CD4-positive, alpha-beta T cell treated with Interleukin-12 subunit alpha and Interleukin-12 subunit beta, for 1 hour (primary cell): Measurements from ENCODE around the gene POU6F1.
A peak's percentile ranks its signal among the peaks of the same experiment; 100 is the strongest.
"Not testable (repeated sequence)": the region's sequence is repeated elsewhere in the genome, so short reads cannot be mapped to it uniquely, and the experiment has no call there.

ENCODE experiments used
- DNase-seq: peaks from one replicate; pipeline ENCODE4 v3.0.0-alpha.2; 2020

Gene POU6F1

DNA sequence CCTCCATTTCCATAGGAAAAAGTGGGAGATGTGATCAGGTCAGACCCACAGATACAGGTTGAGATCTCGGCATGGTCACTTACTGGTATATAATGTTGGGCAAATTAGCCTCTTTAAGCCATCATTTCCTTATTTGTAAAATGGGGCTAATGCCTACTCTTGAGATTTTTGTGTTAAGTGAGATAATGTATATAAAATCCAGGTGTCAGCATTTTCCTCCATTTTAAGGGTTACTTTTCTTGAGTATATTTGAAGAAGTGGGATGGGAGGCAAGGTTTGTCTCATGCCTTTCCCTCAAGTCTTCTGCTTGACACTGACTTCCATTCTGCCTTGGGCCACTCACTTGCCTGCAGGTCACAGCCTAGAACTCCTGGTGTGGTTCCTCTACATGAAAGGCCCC, 10.1 kb upstream of the POU6F1 start:
- DNase-seq = no peak

DNA sequence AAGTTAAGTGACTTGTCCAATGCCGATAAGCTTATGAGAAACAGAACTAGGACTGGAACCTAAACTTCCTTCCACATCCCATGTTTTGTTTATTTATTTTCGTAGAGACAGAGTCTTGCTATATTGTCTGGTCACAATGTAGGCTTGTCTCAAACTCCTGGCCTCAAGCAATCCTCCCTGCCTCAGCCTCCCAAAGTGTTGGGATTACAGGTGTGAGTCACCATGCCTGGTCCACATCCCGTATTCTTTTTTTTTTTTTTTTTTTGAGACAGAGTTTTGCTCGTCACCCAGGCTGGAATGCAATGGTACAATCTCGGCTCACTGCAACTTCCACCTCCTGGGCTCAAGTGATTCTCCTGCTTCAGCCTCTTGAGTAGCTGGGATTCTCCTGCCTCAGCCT, 9.2 kb upstream of the POU6F1 start:
- not testable (repeated sequence) for DNase-seq

DNA sequence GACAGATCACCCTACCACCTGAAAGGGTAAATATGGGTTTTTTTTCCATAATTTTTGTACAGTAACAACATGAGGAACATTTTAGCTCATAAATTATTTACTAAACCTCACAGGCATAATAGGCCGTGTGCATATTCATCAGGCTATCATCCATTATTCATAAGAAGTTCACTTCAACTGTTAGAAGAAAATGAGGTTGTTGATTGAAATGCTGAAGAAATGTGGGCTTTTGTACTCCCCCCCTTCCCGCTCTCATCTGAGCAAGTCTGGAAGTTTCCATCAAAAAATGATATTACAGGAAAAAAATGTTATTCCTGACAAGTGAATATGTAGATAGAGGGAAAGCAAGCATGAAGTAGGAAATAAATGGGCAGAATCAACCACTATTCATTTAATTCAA, 7.9 kb upstream of the POU6F1 start:
- no peak for DNase-seq

DNA sequence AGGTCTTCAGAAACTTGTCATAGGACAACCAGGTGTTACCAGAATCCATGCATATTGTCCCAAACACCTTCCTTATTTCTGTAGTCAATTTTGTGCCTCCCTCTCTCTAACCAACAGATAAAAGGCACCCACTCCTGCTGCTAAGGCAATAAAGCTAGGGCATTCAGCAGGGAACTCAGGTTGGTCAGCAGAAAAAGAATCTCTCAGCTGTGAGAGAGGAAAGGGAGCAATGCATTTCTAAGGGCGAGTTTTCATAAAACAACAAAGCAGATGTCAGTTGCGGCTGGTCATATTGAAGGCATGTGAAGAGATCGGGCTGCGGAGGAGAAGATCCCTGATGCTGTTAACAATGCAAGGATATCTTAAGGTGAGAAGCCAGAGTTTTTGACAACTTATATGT, 7.4 kb upstream of the POU6F1 start:
- DNase-seq = no peak

DNA sequence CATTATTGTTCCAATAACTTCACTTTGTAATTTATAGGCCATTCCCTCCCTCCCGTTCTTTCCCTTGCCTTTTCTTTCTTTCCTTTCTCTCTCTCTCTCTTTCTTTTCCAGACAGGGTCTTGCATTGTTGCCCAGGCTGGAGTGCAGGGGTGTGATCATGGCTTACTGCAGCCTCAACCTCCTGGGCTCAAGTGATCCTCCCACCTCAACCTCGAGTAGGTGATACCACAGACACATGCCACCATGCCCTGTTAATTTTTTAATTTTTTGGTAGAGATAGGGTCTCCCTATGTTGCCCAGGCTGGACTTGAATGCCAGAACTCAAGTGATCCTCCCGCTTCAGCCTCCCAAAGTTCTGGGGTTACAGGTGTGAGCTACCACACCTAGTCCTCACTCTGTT, 6.8 kb upstream of the POU6F1 start:
- DNase-seq = no peak

DNA sequence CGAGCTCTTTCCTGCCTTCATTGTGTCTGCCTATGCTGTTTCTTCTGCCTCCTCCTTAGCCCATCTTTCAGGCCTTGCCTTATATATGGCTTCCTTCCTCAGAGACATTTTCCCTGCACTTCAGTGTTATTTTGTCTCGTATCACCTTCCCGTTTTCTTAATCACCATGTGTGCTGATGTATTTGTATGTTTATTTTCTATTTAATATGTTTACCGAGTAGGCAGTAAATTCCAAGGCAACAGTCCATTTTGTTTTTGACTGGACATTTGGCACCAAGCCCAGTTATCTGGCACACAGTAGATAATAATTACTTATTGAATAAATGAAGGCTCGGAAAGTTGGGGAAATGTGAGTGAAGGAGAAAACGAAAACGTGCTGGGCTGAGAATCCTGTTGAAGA, 4.6 kb upstream of the POU6F1 start:
- no peak for DNase-seq

DNA sequence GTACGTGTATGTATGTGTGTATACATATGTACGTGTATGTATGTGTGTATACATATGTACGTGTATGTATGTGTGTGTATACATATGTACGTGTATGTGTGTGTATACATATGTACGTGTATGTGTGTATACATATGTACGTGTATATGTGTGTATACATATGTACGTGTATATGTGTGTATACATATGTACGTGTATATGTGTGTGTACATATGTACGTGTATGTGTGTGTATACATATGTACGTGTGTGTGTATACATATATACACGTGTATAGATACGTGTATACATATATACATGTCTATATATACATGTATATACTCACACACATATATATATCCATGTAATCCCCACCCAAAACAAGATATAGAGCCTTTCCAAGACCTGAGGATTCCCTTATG, 2.0 kb upstream of the POU6F1 start:
- DNase-seq = not testable (repeated sequence)

DNA sequence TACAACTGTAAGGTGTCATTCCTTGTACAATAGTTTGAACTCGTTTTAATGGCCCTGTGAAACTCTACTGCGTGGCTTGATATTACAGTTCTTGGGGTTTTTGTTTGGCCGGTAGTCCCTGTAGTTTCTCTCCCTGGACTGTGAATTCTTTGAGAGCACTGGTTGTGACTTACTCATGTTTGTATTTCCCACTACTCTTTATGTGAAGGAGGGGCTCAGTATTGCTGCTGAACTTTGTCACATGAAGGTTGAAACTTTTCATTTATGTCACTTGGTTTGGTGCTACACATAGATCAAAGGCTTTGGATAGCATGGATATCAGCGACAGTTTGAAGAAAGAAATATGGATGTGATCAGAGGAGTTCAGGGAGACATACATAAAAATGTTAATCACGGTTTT, 1.5 kb upstream of the POU6F1 start:
- DNase-seq = no peak

DNA sequence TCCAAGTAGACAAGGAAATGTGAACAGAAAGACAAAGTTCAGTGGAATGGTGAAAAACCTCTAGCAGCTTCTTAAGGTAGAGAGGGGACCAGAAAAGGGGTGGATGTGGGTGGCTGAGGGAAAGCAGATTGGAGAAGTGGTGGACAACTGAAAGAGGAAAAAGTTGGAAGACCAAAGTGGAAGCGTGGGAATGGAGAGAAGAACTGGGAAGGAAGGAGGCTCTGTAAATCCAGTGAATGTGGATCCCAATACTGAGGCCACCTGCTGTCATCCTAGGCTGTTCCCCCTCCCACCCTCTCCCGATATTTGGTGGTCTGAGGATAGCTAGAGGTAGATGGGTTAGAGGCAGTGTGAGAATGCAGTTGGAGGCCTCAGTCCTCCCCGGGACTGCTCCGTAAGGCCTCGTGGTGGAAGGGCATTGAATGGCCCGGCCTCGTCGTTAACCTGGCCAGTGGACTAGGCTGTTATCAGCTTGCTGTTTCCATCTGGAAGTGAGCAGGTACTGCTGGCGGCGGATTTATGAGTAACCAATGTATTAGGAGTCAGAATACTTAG, 822 bp upstream of the POU6F1 start:
- no peak for DNase-seq

DNA sequence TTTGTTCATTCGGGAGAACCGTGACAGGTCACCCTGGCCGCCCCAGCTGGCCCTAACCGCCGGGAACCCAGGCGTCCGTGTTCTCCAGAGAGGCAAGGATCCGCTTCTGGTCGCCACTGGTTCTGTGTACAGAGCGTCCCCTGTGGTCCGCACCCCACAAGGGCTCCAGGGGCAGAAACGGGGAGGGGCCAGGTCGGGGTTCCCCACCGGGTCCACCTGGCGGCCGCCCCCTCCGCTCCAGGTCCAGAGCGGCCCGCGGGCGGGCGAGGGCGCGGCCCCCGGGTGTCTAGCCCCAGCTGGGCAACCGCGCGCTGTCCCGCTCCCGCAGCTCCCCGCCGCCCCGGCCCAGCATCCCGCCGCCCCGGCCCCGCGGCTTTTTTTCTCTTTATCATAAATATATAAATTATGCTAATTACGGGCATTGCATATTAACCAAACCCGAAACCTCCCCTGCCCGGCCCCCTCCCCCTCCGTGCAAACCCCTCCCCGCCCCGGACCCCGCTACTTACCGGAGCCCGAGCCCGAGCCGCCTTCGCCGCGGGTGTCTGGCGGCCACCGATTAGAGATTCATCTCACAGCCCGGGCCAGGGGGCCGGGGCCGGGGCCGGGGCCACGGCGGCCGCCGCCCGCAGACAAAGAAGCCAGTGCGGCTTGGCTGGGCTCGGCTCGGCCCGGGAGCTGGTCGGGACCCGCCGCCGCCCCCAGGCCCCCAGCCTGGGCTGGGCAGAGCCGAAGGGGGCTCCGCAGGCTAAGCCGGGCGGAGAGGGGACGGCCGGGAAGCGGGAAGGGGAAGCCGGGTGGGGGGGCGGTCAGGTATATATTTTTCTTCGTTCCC, 512 bp downstream of the POU6F1 start:
- peak; percentile 68 for DNase-seq

DNA sequence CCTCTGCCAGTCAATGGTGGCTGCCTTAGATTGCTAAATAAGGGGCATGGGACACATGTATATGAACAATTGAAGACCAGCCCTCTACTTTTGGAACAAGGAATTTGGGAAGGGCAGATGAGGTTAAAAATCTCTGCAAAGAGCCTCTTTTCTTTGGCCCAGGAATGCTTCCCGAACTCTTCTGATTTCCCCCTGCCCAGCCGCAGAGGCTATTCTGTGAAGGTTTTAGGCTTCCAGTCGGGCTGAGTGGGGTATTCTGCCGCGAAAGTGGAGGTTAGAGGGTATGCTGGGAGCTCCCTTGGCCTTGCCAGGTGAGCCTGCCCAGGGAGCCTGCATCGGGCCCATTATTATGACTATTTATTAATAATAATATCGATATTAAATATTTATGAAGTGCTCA, 1.2 kb downstream of the POU6F1 start:
- DNase-seq = no peak

DNA sequence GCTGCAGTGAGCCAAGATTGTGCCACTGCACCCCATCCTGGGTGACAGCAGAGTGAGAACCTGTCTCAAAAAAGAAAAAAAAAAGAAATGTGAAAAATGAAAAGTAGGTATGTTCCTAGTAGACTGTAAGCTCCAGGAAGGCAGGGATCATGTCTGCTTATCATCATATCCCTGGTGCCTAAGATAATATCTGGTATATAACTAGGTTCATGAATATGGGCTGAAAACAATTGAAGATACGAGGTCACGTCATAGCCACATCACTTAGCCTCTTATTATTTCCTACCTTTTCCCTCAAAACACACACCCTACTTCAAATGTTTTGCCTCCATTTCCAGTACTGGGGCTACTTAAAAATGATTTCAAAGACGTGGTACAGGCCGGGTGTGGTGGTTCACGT, 3.0 kb downstream of the POU6F1 start:
- no peak for DNase-seq

DNA sequence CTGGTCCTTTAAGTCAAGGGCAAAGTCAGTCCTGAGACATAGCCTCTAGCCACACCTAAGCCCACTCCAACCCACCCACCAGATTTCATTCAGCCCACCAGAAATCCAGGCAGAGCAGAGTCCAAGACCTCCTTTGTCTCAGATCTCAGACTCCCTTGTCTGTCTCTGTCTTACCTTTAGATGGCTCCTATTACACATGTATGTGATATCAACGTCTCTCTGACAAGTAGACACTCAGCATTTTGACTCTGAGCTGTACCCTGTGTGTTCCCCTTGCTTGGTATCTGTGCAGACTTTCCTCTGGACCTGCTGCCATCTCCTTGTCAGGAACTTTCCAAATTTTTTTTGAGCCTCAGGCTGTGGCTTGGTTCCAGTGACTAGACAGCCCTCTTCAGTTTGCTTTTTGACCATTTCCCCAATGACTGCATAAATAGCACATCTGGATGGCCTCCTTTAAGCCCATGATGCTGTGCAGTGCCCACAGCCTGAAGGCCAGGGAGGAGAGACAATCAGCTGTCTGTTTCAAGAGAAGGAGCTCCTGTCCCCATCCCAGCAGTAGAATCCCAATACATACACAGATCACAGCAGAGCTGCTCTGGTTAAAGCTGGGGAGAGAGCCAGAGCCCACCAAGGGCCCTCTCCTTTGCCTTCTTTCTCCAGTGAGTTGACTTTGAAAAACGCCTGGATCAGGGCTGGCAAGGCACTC, 7.0 kb downstream of the POU6F1 start:
- DNase-seq = no peak

DNA sequence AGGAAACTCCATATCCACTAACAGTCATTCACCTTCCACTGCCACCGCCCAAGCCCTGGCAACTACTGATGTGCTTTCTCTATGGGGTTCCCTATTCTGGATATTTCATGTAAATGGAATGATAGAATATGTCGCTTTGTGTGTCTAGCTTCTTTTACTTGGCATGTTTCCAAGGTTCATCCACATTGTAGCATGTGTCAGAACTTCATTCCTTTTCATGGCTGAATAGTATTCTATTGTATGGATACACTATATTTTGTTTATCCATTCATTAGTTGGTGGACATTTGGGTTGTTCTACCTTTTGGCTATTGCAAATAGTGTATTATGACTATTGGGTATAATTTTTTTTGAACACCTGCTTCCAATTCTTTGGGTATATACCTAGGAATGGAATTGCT, 8.6 kb downstream of the POU6F1 start:
- no peak for DNase-seq

DNA sequence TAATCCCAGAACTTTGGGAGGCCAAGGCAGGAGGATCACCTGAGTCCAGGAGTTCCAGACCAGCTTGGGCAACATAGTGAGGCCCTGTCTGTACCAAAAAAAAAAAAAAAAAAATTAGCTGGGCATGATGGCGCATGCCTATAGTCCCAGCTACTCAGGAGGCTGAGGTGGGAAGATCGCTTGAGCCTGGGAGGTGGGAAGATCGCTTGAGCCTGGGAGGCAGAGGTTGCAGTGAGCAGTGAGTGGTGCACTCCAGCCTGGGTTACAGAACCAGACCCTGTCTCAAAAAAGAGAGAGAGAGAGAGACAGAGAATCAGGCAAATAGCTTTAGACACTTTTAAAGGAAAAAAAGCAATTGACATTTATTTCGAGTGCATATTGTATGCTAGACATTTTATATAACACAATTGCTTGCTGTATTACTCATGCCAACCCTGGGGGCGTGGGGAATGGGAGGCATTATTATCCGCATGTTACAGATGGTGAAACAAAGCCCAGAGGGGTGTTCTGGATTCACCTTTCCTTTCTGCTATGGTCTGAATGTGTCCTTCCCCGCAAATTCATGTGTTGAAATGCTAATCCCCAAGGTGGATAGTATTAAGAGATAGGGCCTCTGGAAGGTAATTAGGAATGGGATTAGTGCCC, 9.7 kb downstream of the POU6F1 start:
- no peak for DNase-seq

DNA sequence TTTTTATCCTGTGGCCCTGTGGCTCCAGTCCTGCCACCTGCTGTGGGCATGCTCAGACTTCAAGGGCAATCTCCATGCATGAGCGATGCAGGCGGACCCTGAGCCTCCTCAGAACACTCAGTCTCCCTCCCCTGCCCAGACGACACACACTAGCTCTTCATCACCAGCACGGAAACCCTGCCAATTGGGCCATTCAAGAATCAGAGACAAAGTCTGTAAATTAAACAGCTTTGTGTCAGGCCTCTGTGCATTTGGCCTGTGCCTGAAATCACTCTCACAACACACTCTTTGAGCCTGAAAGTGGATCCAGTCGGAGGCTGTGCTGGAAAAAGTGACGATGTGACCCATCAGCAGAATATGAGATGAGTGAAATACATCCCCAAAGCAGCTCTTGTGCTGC, 12.5 kb downstream of the POU6F1 start:
- no peak for DNase-seq

DNA sequence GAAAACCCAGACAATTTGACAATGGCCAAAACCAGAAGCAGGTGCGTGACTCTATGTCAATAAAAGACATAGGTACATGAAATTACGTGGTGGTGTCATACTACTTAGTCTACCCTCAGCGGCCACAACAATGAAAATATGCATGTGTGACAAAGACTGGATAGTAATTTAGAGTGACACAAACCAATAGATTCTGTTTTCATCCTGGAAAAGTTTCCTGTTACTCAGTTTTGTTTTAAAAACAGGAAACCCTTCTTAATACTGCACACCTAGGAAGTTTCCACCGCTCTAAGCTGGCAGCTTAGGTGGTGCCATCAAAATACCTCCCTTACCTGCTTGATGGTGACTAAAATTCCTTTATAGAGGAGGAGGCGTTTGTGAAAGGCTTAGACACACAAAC, 15.1 kb downstream of the POU6F1 start:
- DNase-seq = no peak

DNA sequence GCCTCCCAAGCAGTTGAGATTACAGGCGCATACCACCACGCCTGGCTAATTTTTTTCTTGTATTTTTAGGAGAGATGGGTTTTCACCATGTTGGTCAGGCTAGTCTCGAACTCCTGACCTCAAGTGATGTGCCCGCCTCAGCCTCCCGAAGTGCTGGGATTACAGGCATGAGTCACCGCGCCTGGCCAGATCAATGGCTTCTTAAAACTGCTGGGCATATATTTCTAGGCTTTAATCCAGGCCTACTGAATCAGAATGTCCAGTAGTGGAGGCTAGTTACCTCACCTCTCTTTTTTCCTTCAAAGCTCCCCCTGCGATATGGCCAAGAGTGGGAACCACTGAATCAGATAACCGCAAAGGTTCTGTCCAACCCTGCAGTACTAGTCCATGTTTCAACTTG, 17.1 kb downstream of the POU6F1 start:
- no peak for DNase-seq

DNA sequence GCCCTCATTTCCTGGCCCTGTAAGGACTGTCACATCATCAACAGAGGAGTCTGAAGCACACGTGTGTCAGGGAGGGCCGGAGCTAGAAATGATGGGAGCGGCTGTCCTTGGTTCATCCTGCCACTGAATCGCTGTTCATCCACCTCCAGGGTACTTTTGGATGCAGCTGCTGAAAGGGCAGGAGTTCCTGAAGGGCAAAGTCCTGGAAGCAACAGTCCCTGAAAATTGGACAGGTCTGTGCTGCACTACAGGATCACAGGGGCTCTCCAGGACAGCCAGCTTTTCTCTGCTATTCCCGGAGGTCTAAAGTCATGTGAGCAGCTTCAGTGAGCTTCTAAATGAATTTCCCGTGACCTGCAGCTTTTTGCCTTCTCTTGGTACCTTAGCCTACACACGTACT, 17.7 kb downstream of the POU6F1 start:
- no peak for DNase-seq

DNA sequence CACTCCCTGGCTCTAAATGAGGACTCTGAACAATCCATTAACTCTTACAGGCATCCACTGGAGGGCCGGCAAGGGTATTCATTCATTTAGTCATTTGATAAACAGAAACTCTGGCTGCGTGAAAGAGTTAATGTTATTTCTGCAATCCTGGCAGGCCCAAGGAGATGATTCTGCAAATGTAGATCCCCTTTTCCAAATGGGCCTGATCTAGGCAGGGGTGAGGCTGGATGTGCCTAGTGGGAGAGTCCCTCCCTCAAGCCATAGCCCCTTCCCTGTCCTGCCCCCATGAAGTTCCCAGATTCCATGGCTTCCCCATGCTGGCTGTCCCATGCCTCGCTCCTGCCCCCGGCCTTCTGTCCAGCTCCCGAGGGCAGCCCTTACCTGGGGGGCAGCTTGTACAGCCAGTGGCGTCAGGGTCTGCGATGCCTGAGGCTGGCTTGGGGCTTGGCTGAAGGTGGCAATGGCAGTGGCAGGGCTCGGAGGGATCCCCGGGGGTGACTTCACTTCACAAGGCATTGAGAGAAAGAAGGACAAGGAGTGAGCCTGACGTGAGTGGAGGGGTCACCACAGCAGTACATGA, 18.4 kb downstream of the POU6F1 start:
- no peak for DNase-seq

DNA sequence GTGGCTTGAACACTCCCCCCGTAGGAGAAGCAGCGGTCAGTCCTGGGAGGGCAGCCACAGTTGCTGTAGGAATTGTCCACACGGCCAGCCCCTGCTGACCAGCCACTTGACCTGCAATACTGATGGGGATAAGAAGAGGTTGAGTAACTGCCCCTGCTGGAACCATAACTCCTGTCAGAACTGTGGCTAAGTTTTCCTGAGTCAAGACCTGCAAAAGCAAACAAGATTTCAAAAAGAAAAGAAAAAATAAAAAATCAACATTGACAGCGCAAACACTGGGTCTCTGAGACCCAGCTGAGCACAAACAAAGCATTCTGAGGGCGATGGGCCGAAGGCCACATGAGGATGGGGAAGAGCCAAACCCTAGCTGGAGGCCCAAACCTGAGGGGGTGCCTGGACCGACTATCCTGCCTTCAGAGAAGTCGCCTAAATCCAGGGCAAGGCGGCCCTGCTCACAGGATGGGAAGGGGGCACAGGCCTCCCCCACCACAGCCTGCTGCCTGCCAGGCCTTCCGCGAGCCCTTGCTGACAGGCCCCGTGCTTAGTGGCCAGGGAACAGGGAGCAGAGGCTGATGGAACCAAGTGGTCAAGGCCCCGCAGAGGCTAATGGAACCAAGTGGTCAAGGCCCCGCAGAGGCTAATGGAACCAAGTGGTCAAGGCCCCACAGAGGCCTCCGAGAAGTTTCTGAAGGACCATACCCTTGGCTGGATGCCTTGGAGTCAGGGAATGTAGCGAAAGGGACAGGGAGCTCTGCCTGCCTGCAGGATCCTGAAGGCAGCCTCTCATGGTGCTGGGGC, 19.1 kb downstream of the POU6F1 start:
- no peak for DNase-seq

DNA sequence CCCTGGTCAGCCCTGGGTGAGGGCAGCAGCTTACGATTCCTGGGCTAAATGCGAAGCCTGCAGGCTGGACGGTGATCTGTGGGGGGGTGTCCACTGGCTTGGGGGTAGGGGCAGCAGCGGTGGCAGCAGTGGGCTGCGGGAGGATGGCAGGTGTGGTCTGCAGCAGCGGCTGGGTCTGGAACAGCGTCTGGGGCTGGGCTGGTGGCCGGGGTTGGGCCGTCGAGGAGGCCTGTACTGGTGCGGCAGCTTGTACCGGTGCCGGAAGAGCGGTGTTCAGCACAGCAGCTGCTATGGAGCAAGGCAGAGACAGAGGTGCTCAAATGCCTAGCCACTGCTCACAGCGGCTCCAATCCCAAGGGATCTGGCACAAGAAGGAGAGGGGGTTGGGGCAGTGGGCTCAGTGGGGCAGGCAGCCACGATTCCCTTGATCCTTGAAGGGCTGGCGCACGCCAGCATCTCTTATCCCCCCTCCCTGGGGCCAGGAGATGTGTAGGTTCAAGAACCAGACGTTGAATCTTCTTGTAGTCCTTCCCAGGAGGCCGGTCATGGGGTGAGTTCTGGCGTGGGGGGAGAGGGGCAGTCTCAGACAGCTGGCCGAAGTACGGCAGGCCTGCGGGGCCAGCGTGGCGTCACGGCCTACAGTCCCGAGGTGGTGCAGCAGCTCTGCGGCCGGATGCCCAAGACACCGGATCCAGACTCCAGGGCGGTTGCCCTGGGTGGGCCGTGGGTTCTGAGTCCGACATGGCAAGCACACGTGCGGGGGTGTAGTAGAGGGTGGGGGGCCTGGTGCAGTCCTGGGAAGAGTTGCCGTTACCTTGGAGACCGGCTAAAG, 19.9 kb downstream of the POU6F1 start:
- no peak for DNase-seq
